PC-3 (cell line): ENCODE measurements around the gene ESYT3. TPM values are rescaled to one million over a fixed set of nuclear protein-coding genes. Genes with fewer than 3 reads are reported as not detected.

Experiments used
- ATAC-seq: fragments of 200-7000 bp; cut with Tn5 transposase; 2 replicates; pipeline ENCODE4 v1.9.1; 2020; ENCODE audit warnings: mild to moderate bottlenecking, moderate library complexity
- BruUV-seq: library from RNA; stranded (reverse); fragments of 400-500 nt; replicated peaks from 2 replicates; lab custom pipeline; 2021; lab: Mats Ljungman, UMichigan
- CTCF ChIA-PET: fragments of 300-600 bp; sonication (Branson Sonifier 250); formaldehyde crosslinking; loops from one replicate; lab custom pipeline; 2022; ENCODE audit warnings: antibody characterized with exemption; lab: Charles Lee
- POLR2A ChIA-PET: fragments of 300-600 bp; sonication (Branson Sonifier 250); formaldehyde crosslinking; loops from one replicate; lab custom pipeline; 2022; ENCODE audit warnings: antibody characterized with exemption; ENCODE audit not compliant: unreplicated experiment; lab: Charles Lee
- DNase-seq: peaks from one replicate; pipeline ENCODE4 v3.0.0-alpha.2; 2015
- H2AFZ ChIP-seq: fragments of 300-600 bp; sonication (generic); 2 replicates; pipeline ENCODE4 v1.6.0; 2016; ENCODE audit warnings: antibody characterized with exemption, low read length
- H3F3A ChIP-seq: fragments of 300-600 bp; sonication (generic); one replicate; pipeline ENCODE4 v1.6.0; 2017; ENCODE audit warnings: antibody characterized with exemption, low read length, control low read depth, mild to moderate bottlenecking; ENCODE audit not compliant: unreplicated experiment
- H3K27ac ChIP-seq: fragments of 300-600 bp; sonication (generic); 2 replicates; pipeline ENCODE4 v1.5.1; 2016; ENCODE audit warnings: mild to moderate bottlenecking, low read length
- H3K27me3 ChIP-seq: fragments of 300-600 bp; sonication (generic); 2 replicates; pipeline ENCODE4 v1.6.1; 2016; ENCODE audit warnings: low read length, mixed read lengths
- H3K36me3 ChIP-seq: fragments of 300-600 bp; sonication (generic); 2 replicates; pipeline ENCODE4 v1.6.1; 2016; ENCODE audit warnings: low read depth, mixed run types, low read length, mixed read lengths
- H3K4me1 ChIP-seq: fragments of 300-600 bp; sonication (generic); 2 replicates; pipeline ENCODE4 v1.5.1; 2016; ENCODE audit warnings: low read length; ENCODE audit not compliant: insufficient read depth
- H3K4me2 ChIP-seq: fragments of 300-600 bp; sonication (generic); 2 replicates; pipeline ENCODE4 v1.6.0; 2016; ENCODE audit warnings: low read length
- H3K4me3 ChIP-seq: fragments of 300-600 bp; sonication (generic); 2 replicates; pipeline ENCODE4 v1.5.1; 2016; ENCODE audit warnings: mild to moderate bottlenecking, low read length, mixed read lengths
- H3K79me2 ChIP-seq: fragments of 300-600 bp; sonication (generic); 2 replicates; pipeline ENCODE4 v1.6.1; 2017; ENCODE audit warnings: low read length, mixed read lengths
- H3K9ac ChIP-seq: fragments of 300-600 bp; sonication (generic); 2 replicates; pipeline ENCODE4 v1.6.0; 2016; ENCODE audit warnings: mild to moderate bottlenecking, low read length
- H3K9me2 ChIP-seq: fragments of 300-600 bp; sonication (generic); replicated peaks from 2 replicates; pipeline ENCODE4 v1.6.1; 2016; ENCODE audit warnings: mixed run types, low read length, mixed read lengths
- H3K9me3 ChIP-seq: fragments of 300-600 bp; sonication (generic); 2 replicates; pipeline ENCODE4 v1.6.1; 2016; ENCODE audit warnings: low read length, mixed read lengths
- H4K20me1 ChIP-seq: fragments of 300-600 bp; sonication (generic); 2 replicates; pipeline ENCODE4 v1.6.1; 2016; ENCODE audit warnings: low read length, mixed read lengths
- CTCF ChIP-seq: fragments of 300-600 bp; sonication (generic); conservative IDR thresholded peaks from 2 replicates; pipeline ENCODE4 v1.5.1; 2017; ENCODE audit warnings: antibody characterized with exemption, low read depth, mild to moderate bottlenecking, low read length
- EZH2 ChIP-seq: fragments of 300-600 bp; sonication (generic); IDR thresholded peaks from one replicate; pipeline ENCODE4 v1.6.1; 2017; ENCODE audit warnings: antibody characterized with exemption, mild to moderate bottlenecking, low read length; ENCODE audit not compliant: unreplicated experiment
- EZH2phosphoT487 ChIP-seq: fragments of 300-600 bp; sonication (generic); IDR thresholded peaks from 2 replicates; pipeline ENCODE4 v1.6.1; 2018; ENCODE audit warnings: mild to moderate bottlenecking, antibody characterized with exemption, low read length, borderline replicate concordance
- intact Hi-C: fragments of 100-400 bp; cut with micrococcal nuclease; formaldehyde crosslinking; loops from 2 replicates; pipeline ENCODE4 v1.9.0; 2023
- total RNA-seq: library from RNA; depleted of rRNA; stranded (reverse); fragments of >200 nt; gene quantifications from 2 replicates; pipeline ENCODE4 v1.2.3, GENCODE V29; 2014

Gene ESYT3
- total RNA-seq, 1 experiment from 2014 or later, result 1.6 TPM

GRCh38 chr3:138492980-138493675 is 58.7 kb downstream of the ESYT3 start:
- Histone ChIP-seq H3K36me3 (no peaks in the 10 kb centered on the region), H3K4me3 (no peak overlapping the region), H3K9me3 (no peaks in the 10 kb centered on the region), H2AFZ (no peak overlapping the region), H3K27me3 (no peaks in the 10 kb centered on the region), H3F3A (peaks cover 4% of the 10 kb centered on the region), H4K20me1 (no peaks in the 10 kb centered on the region), H3K9me2 (no peaks in the 10 kb centered on the region), H3K79me2 (no peaks in the 10 kb centered on the region), H3K4me1 (peaks cover 27% of the 10 kb centered on the region), H3K4me2 (peak overlapping the region; percentile 44), H3K9ac (no peak overlapping the region), H3K27ac (peak overlapping the region; percentile 65)
- ATAC-seq (no peak), DNase-seq (no peak)
- no TSS peak for BruUV-seq
- ChIA-PET CTCF (no interaction called here), POLR2A (no interaction called here)
- no peak for TF ChIP-seq EZH2
- TF ChIP-seq EZH2phosphoT487, result no peak
- no peak for TF ChIP-seq CTCF
- intact Hi-C loops, result loop anchor here (5.0 kb wide), 1 partner anchor 99 kb away; the partner anchor contains the start of gene CEP70

GRCh38 chr3:138493804-138494606 is 59.6 kb downstream of the ESYT3 start:
- intact Hi-C loops, result loop anchor here (1.0 to 5.0 kb wide), 4 partner anchors 23 to 429 kb away; partner anchors contain the start of gene CEP70
- ChIA-PET POLR2A (interaction anchor here (0.6 kb wide), 1 partner anchor 428 kb away, joined by 3 read pairs; no protein-coding TSS in a partner anchor), CTCF (no interaction called here)
- peaks cover 4% of the 10 kb centered on the region for H3F3A ChIP-seq
- no peak for TF ChIP-seq CTCF
- TF ChIP-seq EZH2, result no peak
- no peak for TF ChIP-seq EZH2phosphoT487
- H3K9me2 ChIP-seq, result no peaks in the 10 kb centered on the region
- H3K9me3 ChIP-seq, result no peaks in the 10 kb centered on the region
- peak overlapping the region; percentile 53 for H3K4me2 ChIP-seq
- no peak overlapping the region for H3K4me3 ChIP-seq
- H4K20me1 ChIP-seq, result no peaks in the 10 kb centered on the region
- H3K27ac ChIP-seq, result peak overlapping the region; percentile 82
- no peak overlapping the region for H3K9ac ChIP-seq
- H3K4me1 ChIP-seq, result peaks cover 27% of the 10 kb centered on the region
- H2AFZ ChIP-seq, result no peak overlapping the region
- peak; percentile 92 for ATAC-seq
- H3K36me3 ChIP-seq, result no peaks in the 10 kb centered on the region
- BruUV-seq, result TSS peak; percentile 69
- DNase-seq, result peak; percentile 75
- H3K27me3 ChIP-seq, result no peaks in the 10 kb centered on the region
- no peaks in the 10 kb centered on the region for H3K79me2 ChIP-seq
